ENCODE data around the gene GPC3. TPM values are rescaled to one million over a fixed set of nuclear protein-coding genes. Genes with fewer than 3 reads are reported as not detected.

The GPC3 gene
- total RNA-seq, 1 experiment from 2014 or later = 0.98 TPM

DNA sequence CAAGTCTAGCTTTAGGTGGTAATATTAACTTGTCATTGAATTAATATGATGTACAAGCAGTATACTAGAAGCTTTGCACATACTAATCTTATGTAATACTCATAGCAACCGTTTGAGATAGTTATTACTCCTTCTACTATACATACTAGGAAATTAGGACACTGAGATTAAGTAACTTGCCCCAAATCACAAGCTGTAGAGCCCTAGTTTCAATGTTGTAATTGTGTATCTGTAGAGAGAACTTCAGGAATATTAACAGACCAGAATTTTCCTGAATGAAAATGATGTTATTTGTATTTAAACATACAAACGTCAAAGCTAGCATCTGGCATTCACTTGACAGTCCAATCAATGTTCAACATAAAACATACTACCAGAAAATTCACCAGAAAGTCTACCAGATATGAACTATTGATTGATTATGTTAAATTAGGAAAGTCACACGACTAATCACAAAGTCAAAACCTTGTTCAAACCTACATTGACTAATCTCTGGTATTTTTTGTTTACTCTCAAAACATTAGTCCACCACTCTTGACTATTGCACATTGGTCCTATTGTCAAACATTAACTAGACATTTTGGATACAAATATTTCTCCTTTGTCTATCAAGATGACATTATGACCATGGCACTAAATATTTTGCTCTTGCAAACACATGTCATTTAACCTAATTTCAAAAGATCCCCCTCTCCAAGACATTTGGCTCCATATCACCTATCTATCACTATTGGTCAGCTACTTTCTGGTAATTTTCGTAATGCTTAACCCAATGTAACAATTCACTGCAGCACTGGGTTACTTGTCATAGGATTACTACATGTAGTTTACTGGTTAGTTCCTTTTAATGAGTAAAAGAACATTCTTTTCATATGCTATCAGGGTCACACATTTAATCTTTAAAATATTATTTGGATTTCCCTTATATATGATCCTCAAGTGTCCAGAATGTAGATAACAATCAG, 100.7 kb downstream of the GPC3 start:
- Histone ChIP-seq H4K20me1 (ENCODE audit: insufficient read depth) (no peaks in the 10 kb centered on the region), H3K9me2 (ENCODE audit: insufficient read depth) (no peaks in the 10 kb centered on the region), H3K79me2 (ENCODE audit: insufficient read depth, low read length) (no peaks in the 10 kb centered on the region), H3K27me3 (ENCODE audit: insufficient read depth, low read length) (no peaks in the 10 kb centered on the region), H3K27ac (ENCODE audit: low read depth, low read length) (no peak overlapping the region), H3K4me2 (ENCODE audit: low read length) (no peak overlapping the region), H3K36me3 (ENCODE audit: control insufficient read depth in 1 of 2, insufficient read depth in 2 of 2, low read length in 2 of 2) (no peaks in the 10 kb centered on the region), H3K4me3 (replicated peaks in 1 of 2; ENCODE audit: low read depth in 1 of 2, low read length in 2 of 2) (no peak overlapping the region), H3K9me3 (ENCODE audit: control insufficient read depth in 1 of 2, insufficient read depth in 1 of 2, low read depth in 1 of 2, low read length in 2 of 2) (no peaks in the 10 kb centered on the region), H3K4me1 (ENCODE audit: control insufficient read depth in 1 of 2, insufficient read depth in 2 of 2, low read length in 2 of 2) (no peaks in the 10 kb centered on the region), H3K9ac (ENCODE audit: low read length) (no peak overlapping the region), H2AFZ (ENCODE audit: low read depth, low read length, poor library complexity, severe bottlenecking) (no peak overlapping the region)
- no peak for ATAC-seq
- ChIA-PET CTCF (no interaction called here), POLR2A (no interaction called here), RAD21 (ENCODE audit: low non-redundant PET in 1 of 2, low total read pairs in 2 of 2, uncharacterized antibody in 2 of 2, unreplicated experiment in 2 of 2) (no interaction called here)
- TF ChIP-seq EGR1 (IDR thresholded peaks at IDR 0.05; ENCODE audit: low read depth) = no peak
- TF ChIP-seq RAD21 (IDR thresholded peaks at IDR 0.05; ENCODE audit: low read depth) = no peak
- TF ChIP-seq, protein P1, sequence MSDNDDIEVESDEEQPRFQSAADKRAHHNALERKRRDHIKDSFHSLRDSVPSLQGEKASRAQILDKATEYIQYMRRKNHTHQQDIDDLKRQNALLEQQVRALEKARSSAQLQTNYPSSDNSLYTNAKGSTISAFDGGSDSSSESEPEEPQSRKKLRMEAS (IDR thresholded peaks at IDR 0.05) = no peak
- TF ChIP-seq FOSL1 (IDR thresholded peaks at IDR 0.05; ENCODE audit: low read depth) = no peak
- TF ChIP-seq, protein P2, sequence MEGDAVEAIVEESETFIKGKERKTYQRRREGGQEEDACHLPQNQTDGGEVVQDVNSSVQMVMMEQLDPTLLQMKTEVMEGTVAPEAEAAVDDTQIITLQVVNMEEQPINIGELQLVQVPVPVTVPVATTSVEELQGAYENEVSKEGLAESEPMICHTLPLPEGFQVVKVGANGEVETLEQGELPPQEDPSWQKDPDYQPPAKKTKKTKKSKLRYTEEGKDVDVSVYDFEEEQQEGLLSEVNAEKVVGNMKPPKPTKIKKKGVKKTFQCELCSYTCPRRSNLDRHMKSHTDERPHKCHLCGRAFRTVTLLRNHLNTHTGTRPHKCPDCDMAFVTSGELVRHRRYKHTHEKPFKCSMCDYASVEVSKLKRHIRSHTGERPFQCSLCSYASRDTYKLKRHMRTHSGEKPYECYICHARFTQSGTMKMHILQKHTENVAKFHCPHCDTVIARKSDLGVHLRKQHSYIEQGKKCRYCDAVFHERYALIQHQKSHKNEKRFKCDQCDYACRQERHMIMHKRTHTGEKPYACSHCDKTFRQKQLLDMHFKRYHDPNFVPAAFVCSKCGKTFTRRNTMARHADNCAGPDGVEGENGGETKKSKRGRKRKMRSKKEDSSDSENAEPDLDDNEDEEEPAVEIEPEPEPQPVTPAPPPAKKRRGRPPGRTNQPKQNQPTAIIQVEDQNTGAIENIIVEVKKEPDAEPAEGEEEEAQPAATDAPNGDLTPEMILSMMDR (IDR thresholded peaks at IDR 0.05 in 2 of 3, conservative IDR thresholded peaks at IDR 0.05 in 1 of 3; ENCODE audit: borderline replicate concordance in 1 of 3, insufficient read depth in 1 of 3, low read depth in 2 of 3, low read length in 2 of 3) = no peak
- TF ChIP-seq CEBPB (IDR thresholded peaks at IDR 0.05; ENCODE audit: low read depth) = no peak
- TF ChIP-seq SP1 (IDR thresholded peaks at IDR 0.05; ENCODE audit: low read depth) = no peak
- no peak for TF ChIP-seq CBX3 (IDR thresholded peaks at IDR 0.05; ENCODE audit: low read depth)
- TF ChIP-seq ZNF274 (IDR thresholded peaks at IDR 0.05; ENCODE audit: low read depth, low read length) = no peak
- no peak for TF ChIP-seq ZBTB33 (IDR thresholded peaks at IDR 0.05; ENCODE audit: extremely low read depth, insufficient replicate concordance, low read length)
- no peak for TF ChIP-seq EZH2phosphoT487 (IDR thresholded peaks at IDR 0.05; ENCODE audit: borderline replicate concordance)
- TF ChIP-seq SRF (IDR thresholded peaks at IDR 0.05; ENCODE audit: low read depth) = no peak
- no peak for TF ChIP-seq ELF1 (IDR thresholded peaks at IDR 0.05; ENCODE audit: borderline replicate concordance, low read depth)
- DNase-seq (ENCODE audit: low read depth, low spot score) = no peak
- intact Hi-C loops (cut with micrococcal nuclease) = no loop called here
- no TSS peak for BruUV-seq (replicated peaks)
